ENCODE measurements around the gene BUD13. TPM values are rescaled to one million over a fixed set of nuclear protein-coding genes. Genes with fewer than 3 reads are reported as not detected.
"Not testable (repeated sequence)": the region's sequence is repeated elsewhere in the genome, so short reads cannot be mapped to it uniquely, and the experiment has no call there.

Gene BUD13
- total RNA-seq, 4 donors from 2014 or later, result 16.3 to 42.9 (median 20.1) TPM

DNA sequence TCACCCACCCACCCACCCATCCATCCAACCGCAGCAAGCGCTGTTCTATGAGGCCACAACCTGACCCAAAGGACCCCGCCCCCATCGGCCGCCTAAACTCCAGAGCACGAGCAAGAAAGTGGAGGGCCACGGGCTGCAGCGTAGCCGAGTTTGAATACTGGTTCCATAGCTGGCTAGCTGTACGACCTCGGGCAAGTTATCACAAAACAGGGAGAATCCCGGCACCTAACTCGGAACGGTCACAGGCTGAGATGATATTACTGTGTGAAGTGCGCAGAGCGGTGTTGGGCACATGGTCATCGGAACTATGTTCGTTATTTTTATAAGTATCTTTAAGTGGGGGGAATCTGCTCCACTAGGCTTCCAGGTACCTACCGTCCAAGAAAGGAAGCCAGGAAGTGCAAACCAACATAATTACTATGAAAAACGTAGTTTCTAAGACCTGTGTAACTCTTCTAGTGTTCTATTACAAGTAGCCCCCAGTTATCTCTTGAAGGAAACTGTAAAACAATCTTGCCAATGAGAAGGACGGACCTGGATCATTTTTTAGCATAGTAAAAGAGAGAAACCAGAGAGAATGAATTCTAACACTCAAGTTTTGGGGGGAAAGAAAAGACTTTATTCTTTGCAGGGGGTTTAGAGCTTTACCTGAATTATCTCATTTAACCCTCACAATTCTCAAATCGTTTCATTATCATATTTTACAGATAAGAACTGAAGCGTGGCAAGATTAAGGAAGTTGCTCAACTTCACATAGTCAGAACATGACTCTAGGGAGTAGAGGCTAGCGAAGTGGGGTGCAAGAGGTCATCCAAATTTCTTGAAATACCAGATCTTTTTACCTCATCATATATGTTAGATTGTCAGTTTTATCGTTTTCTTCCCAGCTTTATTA, 663 bp upstream of the BUD13 start:
- Histone ChIP-seq H3K4me3 (peak overlapping the region; percentile 61 to 91 (median 78)), H3K27ac (peak overlapping the region; percentile 83 to 91 (median 87)), H3K36me3 (peaks cover 0 to 36% (median 0%) of the 10 kb centered on the region in 3 donors), H3K27me3 (no peaks in the 10 kb centered on the region), H3K4me1 (peaks cover 0 to 15% (median 5%) of the 10 kb centered on the region in 4 donors), H3K9me3 (no peaks in the 10 kb centered on the region)
- TF ChIP-seq, protein P1, sequence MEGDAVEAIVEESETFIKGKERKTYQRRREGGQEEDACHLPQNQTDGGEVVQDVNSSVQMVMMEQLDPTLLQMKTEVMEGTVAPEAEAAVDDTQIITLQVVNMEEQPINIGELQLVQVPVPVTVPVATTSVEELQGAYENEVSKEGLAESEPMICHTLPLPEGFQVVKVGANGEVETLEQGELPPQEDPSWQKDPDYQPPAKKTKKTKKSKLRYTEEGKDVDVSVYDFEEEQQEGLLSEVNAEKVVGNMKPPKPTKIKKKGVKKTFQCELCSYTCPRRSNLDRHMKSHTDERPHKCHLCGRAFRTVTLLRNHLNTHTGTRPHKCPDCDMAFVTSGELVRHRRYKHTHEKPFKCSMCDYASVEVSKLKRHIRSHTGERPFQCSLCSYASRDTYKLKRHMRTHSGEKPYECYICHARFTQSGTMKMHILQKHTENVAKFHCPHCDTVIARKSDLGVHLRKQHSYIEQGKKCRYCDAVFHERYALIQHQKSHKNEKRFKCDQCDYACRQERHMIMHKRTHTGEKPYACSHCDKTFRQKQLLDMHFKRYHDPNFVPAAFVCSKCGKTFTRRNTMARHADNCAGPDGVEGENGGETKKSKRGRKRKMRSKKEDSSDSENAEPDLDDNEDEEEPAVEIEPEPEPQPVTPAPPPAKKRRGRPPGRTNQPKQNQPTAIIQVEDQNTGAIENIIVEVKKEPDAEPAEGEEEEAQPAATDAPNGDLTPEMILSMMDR (IDR thresholded peaks at IDR 0.05), result no peak
- no peak for TF ChIP-seq POLR2A (IDR thresholded peaks at IDR 0.05)
- DNase-seq, result no peak

DNA sequence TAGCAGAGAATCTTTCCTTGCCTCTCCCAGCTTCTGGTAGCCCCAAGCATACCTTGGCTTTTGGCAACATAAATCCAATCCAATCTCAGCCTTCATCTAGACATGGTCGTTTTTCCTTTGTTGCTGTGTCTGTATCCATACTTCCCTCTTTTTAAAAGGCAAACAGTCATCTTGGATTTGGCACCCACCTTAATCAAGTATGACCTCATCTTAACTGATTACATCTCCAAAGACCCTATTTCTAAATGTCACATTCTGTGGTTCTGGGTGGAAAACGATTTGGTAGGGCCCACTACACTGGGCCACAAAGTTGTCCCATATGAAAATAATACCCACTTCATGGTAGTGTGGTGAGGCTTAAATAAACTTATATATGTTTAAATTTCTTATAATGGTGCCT, 852 bp downstream of the BUD13 start:
- peaks cover 0 to 15% (median 5%) of the 10 kb centered on the region in 4 donors for H3K4me1 ChIP-seq
- H3K4me3 ChIP-seq, result peak overlapping the region; percentile 61 to 91 (median 78)
- DNase-seq, result no peak
- no peaks in the 10 kb centered on the region for H3K27me3 ChIP-seq
- TF ChIP-seq, protein P1 (IDR thresholded peaks at IDR 0.05), result no peak
- no peak for TF ChIP-seq POLR2A (IDR thresholded peaks at IDR 0.05)
- H3K36me3 ChIP-seq, result peaks cover 0 to 25% (median 0%) of the 10 kb centered on the region in 3 donors
- no peaks in the 10 kb centered on the region for H3K9me3 ChIP-seq
- H3K27ac ChIP-seq, result peak overlapping the region in 3 of 4 donors; percentile 83 to 91 (median 90)

DNA sequence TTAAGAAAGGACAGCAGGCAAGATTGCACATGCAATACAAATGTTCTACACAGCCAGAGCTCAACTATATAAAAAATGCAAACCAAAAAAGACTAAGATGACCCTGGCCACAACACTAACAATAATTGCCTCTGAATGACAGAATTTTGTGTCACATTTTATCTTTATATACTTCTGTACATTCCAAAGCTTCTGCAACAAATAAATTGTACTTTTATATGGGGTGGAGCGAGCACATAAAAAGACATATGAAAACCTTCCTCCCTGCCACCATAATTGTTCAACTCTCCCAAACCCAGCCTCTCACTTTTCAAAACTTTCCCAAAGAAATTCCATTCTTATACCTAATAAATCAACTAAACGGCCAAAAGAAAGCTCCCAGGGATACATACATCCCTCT, 10.7 kb downstream of the BUD13 start:
- Histone ChIP-seq H3K4me1 (no peaks in the 10 kb centered on the region), H3K9me3 (no peaks in the 10 kb centered on the region), H3K36me3 (peaks cover 0 to 79% (median 2%) of the 10 kb centered on the region in 3 donors), H3K4me3 (no peak overlapping the region), H3K27me3 (no peaks in the 10 kb centered on the region), H3K27ac (no peak overlapping the region)
- TF ChIP-seq, protein P1 (IDR thresholded peaks at IDR 0.05), result no peak
- TF ChIP-seq POLR2A (IDR thresholded peaks at IDR 0.05), result no peak
- DNase-seq, result no peak

DNA sequence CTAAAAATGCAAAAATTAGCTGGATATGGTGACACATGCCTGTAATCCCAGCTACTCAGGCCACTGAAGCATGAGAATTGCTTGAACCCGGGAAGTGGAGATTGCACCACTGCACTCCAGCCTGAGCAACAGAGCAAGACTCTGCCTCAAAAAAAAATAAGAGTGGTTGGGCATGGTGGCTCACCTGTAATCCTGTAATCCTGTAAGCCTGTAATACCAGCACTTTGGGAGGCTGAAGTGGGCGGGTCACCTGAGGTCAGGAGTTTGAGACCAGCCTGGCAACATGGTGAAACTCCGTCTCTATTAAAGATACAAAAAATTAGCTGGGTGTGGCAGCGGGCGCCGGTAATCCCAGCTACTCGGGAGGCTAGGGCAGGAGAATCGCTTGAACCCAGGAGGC, 16.7 kb downstream of the BUD13 start:
- H3K4me1 ChIP-seq, DNase-seq, H3K27ac ChIP-seq, H3K27me3 ChIP-seq, H3K4me3 ChIP-seq, H3K9me3 ChIP-seq: not testable (repeated sequence)
- peaks cover 0 to 80% (median 2%) of the 10 kb centered on the region in 3 donors for H3K36me3 ChIP-seq

DNA sequence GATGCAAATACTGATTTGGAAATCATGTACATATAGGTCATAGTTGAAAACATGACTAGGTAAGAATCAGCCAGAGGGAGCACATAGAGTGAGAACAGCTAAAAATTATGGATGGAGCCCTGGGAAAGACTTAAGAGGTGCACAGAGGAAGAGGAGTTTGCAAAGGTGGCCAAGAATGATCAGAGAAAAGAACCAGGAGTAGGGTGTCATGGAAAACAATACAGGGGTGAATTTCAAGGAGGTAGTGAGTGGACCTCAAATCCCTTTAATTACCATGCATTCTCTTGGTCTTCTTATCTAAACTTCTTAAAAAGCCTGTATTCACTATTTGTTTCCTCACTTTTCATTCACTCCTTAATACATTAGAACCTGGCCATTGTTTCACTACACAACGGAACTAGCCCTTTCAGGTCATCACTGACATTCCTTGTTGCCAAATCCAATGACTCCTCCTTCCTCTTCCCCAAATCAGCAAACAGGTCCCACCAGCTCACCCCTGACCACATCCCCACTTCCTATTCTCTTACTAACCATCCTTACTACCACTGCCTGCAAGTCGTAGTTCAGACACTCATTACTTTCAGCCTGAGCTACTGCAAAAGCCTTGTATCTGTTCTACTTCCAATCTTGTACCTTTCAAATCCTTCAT, 22.6 kb downstream of the BUD13 start:
- DNase-seq, result no peak
- Histone ChIP-seq H3K4me3 (no peak overlapping the region), H3K9me3 (no peaks in the 10 kb centered on the region), H3K36me3 (peaks cover 0 to 74% (median 0%) of the 10 kb centered on the region in 3 donors), H3K4me1 (no peaks in the 10 kb centered on the region), H3K27me3 (no peaks in the 10 kb centered on the region), H3K27ac (no peak overlapping the region)
- TF ChIP-seq, protein P1 (IDR thresholded peaks at IDR 0.05), result no peak
- TF ChIP-seq POLR2A (IDR thresholded peaks at IDR 0.05), result no peak

DNA sequence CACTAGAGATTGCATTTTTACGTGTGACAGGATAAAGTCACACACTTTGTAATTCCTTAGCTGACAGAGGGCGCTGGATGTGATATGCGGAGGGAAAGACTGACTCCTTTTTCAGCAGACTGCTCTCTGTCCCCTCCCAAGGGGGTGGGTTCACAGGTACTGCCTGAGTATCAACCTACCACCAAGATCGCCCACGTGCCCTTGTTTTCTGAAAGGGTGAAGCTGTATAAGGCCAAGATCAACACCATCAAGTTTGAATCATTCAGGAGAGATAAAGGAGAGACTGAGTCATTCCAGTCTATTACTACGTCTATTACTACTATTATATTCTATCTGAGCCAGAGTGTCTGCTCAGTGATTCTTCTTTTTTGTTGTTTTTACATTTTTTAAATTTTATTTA, 30.7 kb downstream of the BUD13 start:
- Histone ChIP-seq H3K4me3 (no peak overlapping the region), H3K36me3 (peaks cover 0 to 13% (median 0%) of the 10 kb centered on the region in 3 donors), H3K4me1 (no peaks in the 10 kb centered on the region), H3K27ac (no peak overlapping the region), H3K27me3 (no peaks in the 10 kb centered on the region), H3K9me3 (no peaks in the 10 kb centered on the region)
- DNase-seq, result no peak
- TF ChIP-seq POLR2A (IDR thresholded peaks at IDR 0.05), result no peak
- TF ChIP-seq, protein P1 (IDR thresholded peaks at IDR 0.05), result no peak

Measured in Peyer's patch (tissue), 4 donors.